HCT116 (cell line): Measurements from ENCODE around the gene RAB8B.

Experiments used
- CTCF ChIP-seq, 3 experiments: fragments of 200-600 bp in 1 of 3; sonication (generic) in 1 of 3; IDR thresholded peaks in 2 of 3; conservative IDR thresholded peaks in 1 of 3; 2 replicates each; pipeline ENCODE4 v1.5.1; 2012 to 2017; ENCODE audit warnings: low read depth in 2 of 3, low read length in 2 of 3, antibody characterized with exemption in 1 of 3, borderline replicate concordance in 1 of 3, control low read depth in 1 of 3, mild to moderate bottlenecking in 1 of 3, mixed read lengths in 1 of 3, mixed run types in 1 of 3, moderate library complexity in 1 of 3; ENCODE audit not compliant: insufficient read depth in 1 of 3
- EGR1 ChIP-seq: IDR thresholded peaks from 2 replicates; pipeline ENCODE4 v1.6.1; 2012; ENCODE audit warnings: low read depth
- JUND ChIP-seq: IDR thresholded peaks from 2 replicates; pipeline ENCODE4 v1.6.1; 2012
- POLR2AphosphoS5 ChIP-seq: IDR thresholded peaks from 2 replicates; pipeline ENCODE4 v1.6.1; 2011; ENCODE audit warnings: mild to moderate bottlenecking, low read depth, low read length, moderate library complexity
- SP1 ChIP-seq: IDR thresholded peaks from 2 replicates; pipeline ENCODE4 v1.6.1; 2012; ENCODE audit warnings: low read depth
- TCF7L2 ChIP-seq: IDR thresholded peaks from 2 replicates; pipeline ENCODE4 v1.7.0; 2011; ENCODE audit warnings: borderline replicate concordance, inconsistent platforms; ENCODE audit not compliant: insufficient read depth, insufficient read length; ENCODE audit errors: extremely low read depth

GRCh38 chr15:63196842-63197241 is 7.4 kb downstream of the RAB8B start:
- TF ChIP-seq CTCF (IDR thresholded peaks at IDR 0.05 in 2 of 3, conservative IDR thresholded peaks at IDR 0.05 in 1 of 3; ENCODE audit: borderline replicate concordance in 1 of 3, insufficient read depth in 1 of 3, low read depth in 2 of 3, low read length in 2 of 3) (no peak), SP1 (no peak), JUND (no peak), TCF7L2 (no peak), POLR2AphosphoS5 (no peak), EGR1 (no peak)
